Esophagus squamous epithelium (tissue), 4 donors: ENCODE data around the gene PPP1R10.

Source experiments
- POLR2A ChIP-seq, 4 donors: fragments of 450-650 bp; IDR thresholded peaks; one replicate each; pipeline ENCODE4 v1.6.1; 2017; ENCODE audit warnings: antibody characterized with exemption in 4 of 4, mild to moderate bottlenecking in 4 of 4, moderate library complexity in 3 of 4
- TF ChIP-seq, protein P1 (sequence below), 6 experiments: fragments of 450-650 bp in 4 of 6; fragments of 200-600 bp in 2 of 6; sonication (generic) in 2 of 6; IDR thresholded peaks; one replicate each; pipeline ENCODE4 v1.5.1; 2016 to 2019; ENCODE audit warnings: antibody characterized with exemption in 6 of 6, mild to moderate bottlenecking in 4 of 6, moderate library complexity in 4 of 6

DNA sequence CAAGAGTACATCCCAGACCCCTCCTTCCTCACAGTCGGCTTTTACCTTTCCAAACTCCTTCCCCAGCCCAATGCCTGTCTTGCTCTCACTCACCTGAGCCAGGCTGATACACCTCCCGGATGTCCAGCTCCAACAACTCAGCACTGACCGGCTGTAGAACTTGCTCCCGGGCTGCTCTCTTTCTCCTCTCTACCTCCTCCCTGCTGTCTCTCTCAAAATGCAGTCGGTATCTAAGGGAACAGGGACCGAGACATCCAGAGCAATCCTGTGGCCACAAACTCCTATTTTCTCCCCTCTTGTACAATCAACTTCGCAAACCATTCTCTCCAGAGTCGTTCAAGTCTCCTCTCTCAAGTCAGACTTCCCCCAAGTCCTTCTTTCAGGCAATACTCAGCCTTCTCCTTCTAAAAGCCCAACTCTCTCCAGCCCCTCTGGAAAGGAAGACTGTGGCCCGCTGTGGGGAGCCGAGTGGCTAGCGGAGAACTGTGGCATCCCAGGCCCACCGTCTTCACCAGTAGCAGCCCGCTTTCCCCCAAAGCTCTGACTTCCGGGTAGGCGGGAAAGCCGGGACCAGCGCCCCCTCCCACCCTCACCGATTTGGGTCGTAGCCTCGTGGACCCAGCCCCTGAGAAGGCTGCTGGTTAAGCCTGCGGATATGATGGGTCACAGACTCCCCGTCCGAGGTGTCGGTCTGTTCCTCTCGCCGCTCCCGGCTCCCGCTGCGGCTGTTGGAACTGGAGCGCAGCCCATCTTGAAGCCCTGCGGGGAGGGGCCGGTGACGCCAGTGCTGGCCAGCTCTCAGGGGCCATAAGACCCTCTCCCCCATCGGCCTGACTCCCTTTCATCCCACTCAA lies 61.9 kb downstream of the PPP1R10 start:
- no peak for TF ChIP-seq POLR2A (IDR thresholded peaks at IDR 0.05)
- TF ChIP-seq, protein P1, sequence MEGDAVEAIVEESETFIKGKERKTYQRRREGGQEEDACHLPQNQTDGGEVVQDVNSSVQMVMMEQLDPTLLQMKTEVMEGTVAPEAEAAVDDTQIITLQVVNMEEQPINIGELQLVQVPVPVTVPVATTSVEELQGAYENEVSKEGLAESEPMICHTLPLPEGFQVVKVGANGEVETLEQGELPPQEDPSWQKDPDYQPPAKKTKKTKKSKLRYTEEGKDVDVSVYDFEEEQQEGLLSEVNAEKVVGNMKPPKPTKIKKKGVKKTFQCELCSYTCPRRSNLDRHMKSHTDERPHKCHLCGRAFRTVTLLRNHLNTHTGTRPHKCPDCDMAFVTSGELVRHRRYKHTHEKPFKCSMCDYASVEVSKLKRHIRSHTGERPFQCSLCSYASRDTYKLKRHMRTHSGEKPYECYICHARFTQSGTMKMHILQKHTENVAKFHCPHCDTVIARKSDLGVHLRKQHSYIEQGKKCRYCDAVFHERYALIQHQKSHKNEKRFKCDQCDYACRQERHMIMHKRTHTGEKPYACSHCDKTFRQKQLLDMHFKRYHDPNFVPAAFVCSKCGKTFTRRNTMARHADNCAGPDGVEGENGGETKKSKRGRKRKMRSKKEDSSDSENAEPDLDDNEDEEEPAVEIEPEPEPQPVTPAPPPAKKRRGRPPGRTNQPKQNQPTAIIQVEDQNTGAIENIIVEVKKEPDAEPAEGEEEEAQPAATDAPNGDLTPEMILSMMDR (IDR thresholded peaks at IDR 0.05): no peak
